GM19452 (cell line): ENCODE measurements around the gene RAPGEF4.
"Not testable (repeated sequence)": the region's sequence is repeated elsewhere in the genome, so short reads cannot be mapped to it uniquely, and the experiment has no call there.

Experiments
- ATAC-seq: cut with Tn5 transposase; IDR thresholded peaks from one replicate; pipeline ENCODE4 v1.9.1; 2021; ENCODE audit not compliant: unreplicated experiment

Gene RAPGEF4

GRCh38 chr2:173087214-173087581, 351.6 kb downstream of the RAPGEF4 start:
- no peak for ATAC-seq

GRCh38 chr2:173087793-173088496, 352.3 kb downstream of the RAPGEF4 start:
- ATAC-seq = no peak

- ATAC-seq = no peak
Measured at GRCh38 chr2:173090276-173090877, 354.7 kb downstream of the RAPGEF4 start.

- no peak for ATAC-seq
Measured at GRCh38 chr2:173090973-173091660, 355.5 kb downstream of the RAPGEF4 start.

GRCh38 chr2:173091910-173092309, 356.3 kb downstream of the RAPGEF4 start:
- no peak for ATAC-seq

- no peak for ATAC-seq
Measured at GRCh38 chr2:173092844-173093402, 357.3 kb downstream of the RAPGEF4 start.

- ATAC-seq = not testable (repeated sequence)
Measured at GRCh38 chr2:173093617-173094016, 358.0 kb downstream of the RAPGEF4 start.

GRCh38 chr2:173094731-173095130, 359.1 kb downstream of the RAPGEF4 start:
- no peak for ATAC-seq

GRCh38 chr2:173095356-173095755, 359.7 kb downstream of the RAPGEF4 start:
- ATAC-seq = no peak

GRCh38 chr2:173099271-173099670, 363.6 kb downstream of the RAPGEF4 start:
- no peak for ATAC-seq

- ATAC-seq = no peak
Measured at GRCh38 chr2:173099804-173100203, 364.2 kb downstream of the RAPGEF4 start.

- peak; percentile 81 for ATAC-seq
Measured at GRCh38 chr2:173101687-173102086, 366.0 kb downstream of the RAPGEF4 start.
